HEK293 (cell line): ENCODE measurements around the gene SFT2D3.

Experiments
- ATF2 ChIP-seq: fragments of 450-650 bp; formaldehyde crosslinking; IDR thresholded peaks from 2 replicates; pipeline ENCODE4 v1.5.1; 2016; ENCODE audit warnings: missing biosample characterization, missing genetic modification characterization, low read depth
- CTCF ChIP-seq: fragments of 450-650 bp; formaldehyde crosslinking; IDR thresholded peaks from 2 replicates; pipeline ENCODE4 v1.5.1; 2016; ENCODE audit warnings: missing biosample characterization, missing genetic modification characterization
- INSM2 ChIP-seq: fragments of 450-650 bp; formaldehyde crosslinking; IDR thresholded peaks from 2 replicates; pipeline ENCODE4 v1.5.1; 2016; ENCODE audit warnings: missing biosample characterization, missing genetic modification characterization
- ZBTB10 ChIP-seq: fragments of 450-650 bp; formaldehyde crosslinking; IDR thresholded peaks from 2 replicates; pipeline ENCODE4 v1.5.1; 2016; ENCODE audit warnings: missing biosample characterization, missing genetic modification characterization
- ZFHX2 ChIP-seq: fragments of 450-650 bp; formaldehyde crosslinking; conservative IDR thresholded peaks from 2 replicates; pipeline ENCODE4 v1.5.1; 2016; ENCODE audit warnings: missing biosample characterization, missing genetic modification characterization
- ZFP37 ChIP-seq: fragments of 450-650 bp; formaldehyde crosslinking; IDR thresholded peaks from 2 replicates; pipeline ENCODE4 v1.5.1; 2016; ENCODE audit warnings: missing biosample characterization, missing genetic modification characterization
- ZNF184 ChIP-seq: fragments of 450-650 bp; IDR thresholded peaks from 2 replicates; pipeline ENCODE4 v1.5.1; 2018; ENCODE audit warnings: missing biosample characterization, mild to moderate bottlenecking, missing genetic modification characterization
- ZNF510 ChIP-seq: fragments of 450-650 bp; formaldehyde crosslinking; IDR thresholded peaks from 2 replicates; pipeline ENCODE4 v1.5.1; 2018; ENCODE audit warnings: mild to moderate bottlenecking, missing genetic modification characterization, missing biosample characterization; ENCODE audit not compliant: insufficient replicate concordance
- ZNF596 ChIP-seq: fragments of 450-650 bp; IDR thresholded peaks from 2 replicates; pipeline ENCODE4 v1.5.0; 2018; ENCODE audit warnings: missing biosample characterization, mild to moderate bottlenecking, missing genetic modification characterization, moderate library complexity

- no peak for TF ChIP-seq ZNF510 (tag by site-specific recombination)
- TF ChIP-seq CTCF = no peak
- TF ChIP-seq ZNF184 (tag by site-specific recombination) = no peak
- no peak for TF ChIP-seq ZBTB10 (tag by site-specific recombination)
- TF ChIP-seq ZFHX2 (tag by site-specific recombination) = no peak
- TF ChIP-seq INSM2 (tag by site-specific recombination) = no peak
- TF ChIP-seq ZFP37 = no peak
- TF ChIP-seq ATF2 (tag by site-specific recombination) = no peak
- no peak for TF ChIP-seq ZNF596 (tag by site-specific recombination)
Observed at GRCh38 chr2:127735044-127735443, 33.7 kb downstream of the SFT2D3 start.
